Medulla oblongata (tissue), 1 donor: Measurements from ENCODE around the gene CCDC40.
"Not testable (repeated sequence)": the region's sequence is repeated elsewhere in the genome, so short reads cannot be mapped to it uniquely, and the experiment has no call there.

Experiments used
- DNase-seq: peaks from one replicate; pipeline ENCODE4 v3.0.0-alpha.2; 2015; ENCODE audit errors: extremely low spot score

Gene CCDC40

DNA sequence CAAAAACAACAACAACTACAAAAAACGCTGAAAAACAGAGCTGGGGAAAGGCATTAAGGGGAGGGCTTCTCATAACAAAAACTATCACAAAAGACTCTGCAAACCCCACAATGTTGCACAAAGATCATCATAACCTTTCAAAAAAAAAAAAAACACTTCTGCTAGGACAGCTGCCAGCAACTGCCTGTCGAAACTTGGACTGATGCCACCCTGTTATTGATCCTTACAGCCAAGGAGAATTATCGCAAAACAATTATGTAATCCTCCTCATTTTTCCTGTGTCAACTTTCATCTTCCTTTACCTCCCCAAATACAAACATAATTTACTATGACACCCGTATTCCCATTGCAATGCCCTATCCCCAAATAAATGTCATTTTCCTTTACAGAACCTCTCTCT, 9.3 kb downstream of the CCDC40 start:
- DNase-seq, result no peak

- not testable (repeated sequence) for DNase-seq
Observed at GRCh38 chr17:80046709-80047108, 10.3 kb downstream of the CCDC40 start.

GRCh38 chr17:80047176-80047575, 10.7 kb downstream of the CCDC40 start:
- DNase-seq, result no peak

DNA sequence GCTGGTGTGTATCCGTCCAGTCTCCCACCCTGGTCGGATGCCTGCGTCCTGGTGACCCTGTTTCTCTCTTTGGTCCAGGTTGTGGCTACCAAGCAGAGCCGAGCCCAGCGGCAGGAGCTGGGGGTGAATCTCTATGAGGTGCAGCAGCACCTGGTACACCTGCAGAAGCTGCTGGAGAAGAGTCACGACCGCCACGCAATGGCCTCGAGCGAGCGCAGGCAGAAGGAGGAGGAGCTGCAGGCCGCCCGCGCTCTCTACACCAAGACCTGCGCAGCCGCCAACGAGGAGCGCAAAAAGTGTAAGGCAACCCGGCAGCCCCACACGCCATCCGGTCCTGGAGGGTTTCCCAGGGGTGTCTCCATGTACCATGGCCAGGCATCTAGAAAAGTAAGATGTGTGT, 13.5 kb downstream of the CCDC40 start:
- no peak for DNase-seq

DNA sequence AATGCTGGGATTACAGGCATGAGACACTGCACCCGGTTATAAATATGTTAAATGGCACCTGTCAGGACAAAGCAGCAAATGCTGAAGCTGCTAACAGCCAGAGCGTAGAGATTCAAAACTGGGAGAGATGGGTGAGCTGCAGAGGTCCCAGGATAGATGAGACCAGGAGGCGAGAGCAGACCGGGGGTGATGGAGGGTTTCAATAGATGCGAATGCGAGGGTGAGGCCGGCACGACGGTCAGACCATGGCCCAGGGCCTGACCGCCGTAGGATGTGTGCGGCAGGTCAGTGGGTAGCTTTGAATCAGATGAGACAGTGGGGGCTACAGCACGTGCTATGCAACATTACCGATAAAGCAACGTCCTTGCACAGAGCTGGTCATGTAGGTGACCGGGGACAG, 14.3 kb downstream of the CCDC40 start:
- no peak for DNase-seq

- DNase-seq, result no peak
Observed at GRCh38 chr17:80051681-80052080, 15.2 kb downstream of the CCDC40 start.

GRCh38 chr17:80053102-80053501, 16.7 kb downstream of the CCDC40 start:
- DNase-seq, result no peak

DNA sequence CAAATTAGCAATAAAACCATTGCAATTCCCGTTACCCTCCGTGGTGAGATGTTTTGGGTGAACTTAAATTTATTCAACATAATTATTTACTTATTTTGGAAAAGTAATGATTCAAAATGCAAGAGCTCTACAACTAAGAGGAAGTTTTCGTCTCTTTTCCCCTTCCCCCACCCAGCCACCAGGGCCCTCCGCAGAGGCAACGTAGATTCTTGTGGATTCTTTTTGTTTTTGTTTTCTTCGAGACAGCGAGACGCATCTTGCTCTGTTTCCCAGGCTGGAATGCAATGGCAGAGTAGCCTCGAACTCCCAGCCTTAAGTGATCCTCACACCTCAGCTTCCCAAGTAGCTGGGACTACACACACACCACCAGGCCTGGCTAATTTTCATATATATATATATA, 19.2 kb downstream of the CCDC40 start:
- DNase-seq, result no peak

GRCh38 chr17:80058311-80058955, 22.0 kb downstream of the CCDC40 start:
- DNase-seq, result no peak

DNA sequence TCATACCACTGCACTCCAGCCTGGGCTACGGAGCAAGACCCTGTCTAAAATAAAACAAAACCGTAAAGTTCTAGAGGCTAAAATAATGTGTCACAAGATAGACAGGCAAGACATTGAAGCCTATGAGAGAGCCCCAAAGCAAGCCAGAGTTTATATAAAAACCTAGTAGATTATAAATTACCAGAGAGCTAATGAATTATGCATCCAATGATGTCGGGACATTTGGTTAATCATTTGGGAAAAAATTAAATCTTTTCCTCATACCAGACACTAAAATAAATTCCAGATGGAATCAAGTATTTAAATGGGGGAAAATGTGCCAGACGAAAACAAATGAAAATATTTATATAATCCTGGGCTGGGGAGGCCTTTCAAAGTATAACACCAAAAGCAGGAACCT, 24.2 kb downstream of the CCDC40 start:
- DNase-seq, result no peak

DNA sequence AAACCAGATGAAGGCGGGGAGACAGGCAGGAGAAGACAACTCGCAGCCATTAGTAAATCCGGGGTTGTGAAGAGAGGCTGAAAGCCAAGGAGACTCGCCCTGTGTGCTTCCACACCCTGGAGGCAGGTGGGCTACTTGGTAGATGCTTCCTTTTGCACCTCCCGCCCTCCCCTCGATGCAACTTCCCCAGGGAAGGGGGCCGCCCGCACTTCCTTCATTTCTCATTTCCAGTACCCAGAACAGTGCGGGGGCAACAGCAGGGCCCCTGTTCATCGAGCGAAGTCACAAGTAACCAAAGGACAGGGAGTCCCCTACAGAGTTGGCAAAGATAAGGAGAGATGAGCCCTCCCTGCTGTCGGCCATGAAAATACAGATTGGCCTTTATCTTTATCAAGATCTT, 25.0 kb downstream of the CCDC40 start:
- no peak for DNase-seq

DNA sequence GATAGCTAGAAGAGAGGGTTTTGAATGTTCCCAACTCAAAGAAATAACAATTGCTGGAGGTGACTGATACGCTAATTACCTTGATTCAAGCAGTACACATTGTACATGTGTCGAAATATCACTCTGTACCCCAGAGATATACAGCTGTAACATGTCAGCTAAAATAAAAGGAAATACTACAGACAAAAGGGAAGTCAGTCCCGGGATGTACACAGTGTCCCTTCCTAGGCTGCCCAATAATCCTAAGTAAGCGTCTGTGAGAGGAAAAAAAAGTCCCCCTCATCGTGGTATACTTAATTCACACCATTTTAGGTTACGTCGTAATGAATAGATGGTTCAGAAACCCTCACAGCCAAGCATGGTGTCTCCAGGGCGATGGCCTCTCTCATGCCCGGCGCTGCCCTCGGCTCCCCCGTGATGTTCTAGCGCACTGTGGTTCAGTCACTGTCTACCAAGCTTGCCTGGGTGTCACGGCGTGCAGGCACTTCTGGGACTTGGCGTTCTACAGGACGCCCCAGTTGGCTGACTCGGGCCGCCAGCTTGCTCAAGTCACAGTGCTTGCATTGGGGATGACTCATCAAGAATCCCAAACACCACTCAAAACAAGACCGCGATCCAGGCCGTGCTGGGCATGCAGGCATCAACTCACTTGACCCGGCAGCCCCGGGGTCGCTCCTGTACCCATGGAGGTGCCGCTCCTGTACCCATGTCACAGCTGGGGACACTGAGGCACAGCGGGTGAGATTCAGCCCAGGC, 27.6 kb downstream of the CCDC40 start:
- no peak for DNase-seq

DNA sequence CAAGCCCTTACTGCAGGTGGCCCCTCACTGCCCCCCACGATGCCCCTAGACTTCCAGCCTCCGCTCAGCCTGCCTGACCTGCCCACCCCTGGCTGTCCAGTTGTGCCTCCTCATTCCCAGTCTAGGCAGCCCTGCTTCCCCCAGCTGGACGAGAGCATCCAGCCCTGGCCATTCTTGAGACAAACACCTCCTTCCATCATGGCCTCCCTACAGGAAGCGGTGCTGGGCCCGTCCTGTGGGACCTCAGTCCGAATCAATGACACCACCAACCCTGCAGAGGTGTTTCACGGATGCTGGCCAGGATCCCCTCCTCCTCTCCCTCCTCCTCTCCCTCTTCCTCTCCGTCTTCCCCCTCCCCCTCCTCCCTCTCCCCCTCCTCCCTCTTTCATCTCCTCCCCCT, 28.3 kb downstream of the CCDC40 start:
- DNase-seq, result no peak

DNA sequence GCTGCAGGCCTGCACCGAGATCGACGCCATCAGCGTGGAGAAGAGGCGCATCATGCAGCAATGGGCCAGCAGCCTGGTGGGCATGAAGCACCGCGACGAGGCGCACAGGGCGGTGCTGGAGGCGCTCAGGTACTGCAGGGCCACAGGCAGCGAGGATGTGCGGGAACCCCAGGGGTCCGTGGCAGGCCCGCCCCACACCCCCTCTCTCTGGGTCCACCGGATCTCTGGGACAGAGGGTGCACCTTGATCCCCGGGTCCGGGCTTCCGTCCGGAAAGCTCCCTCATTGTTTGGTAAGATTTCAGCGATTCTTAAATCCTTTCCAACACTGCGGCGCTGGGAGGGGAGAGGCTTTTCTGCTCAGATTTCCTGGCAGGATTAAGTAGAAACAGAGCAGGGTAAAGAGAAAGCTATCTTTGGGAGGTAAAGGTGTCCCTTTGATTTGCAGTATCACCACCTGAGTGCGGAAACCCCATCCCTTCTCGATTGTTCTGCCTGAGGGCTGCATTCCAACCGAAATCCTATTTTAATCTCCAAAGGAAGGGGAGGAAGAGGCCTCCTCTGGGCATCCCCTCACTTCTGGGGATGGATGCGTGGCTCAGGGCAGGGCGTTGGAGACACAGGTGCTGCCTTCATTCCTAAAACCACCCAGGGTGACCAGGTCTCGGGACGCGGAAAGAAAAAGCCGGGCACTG, 29.2 kb downstream of the CCDC40 start:
- no peak for DNase-seq

GRCh38 chr17:80067393-80067986, 31.0 kb downstream of the CCDC40 start:
- DNase-seq, result no peak

GRCh38 chr17:80068301-80069222, 32.1 kb downstream of the CCDC40 start:
- DNase-seq, result no peak

DNA sequence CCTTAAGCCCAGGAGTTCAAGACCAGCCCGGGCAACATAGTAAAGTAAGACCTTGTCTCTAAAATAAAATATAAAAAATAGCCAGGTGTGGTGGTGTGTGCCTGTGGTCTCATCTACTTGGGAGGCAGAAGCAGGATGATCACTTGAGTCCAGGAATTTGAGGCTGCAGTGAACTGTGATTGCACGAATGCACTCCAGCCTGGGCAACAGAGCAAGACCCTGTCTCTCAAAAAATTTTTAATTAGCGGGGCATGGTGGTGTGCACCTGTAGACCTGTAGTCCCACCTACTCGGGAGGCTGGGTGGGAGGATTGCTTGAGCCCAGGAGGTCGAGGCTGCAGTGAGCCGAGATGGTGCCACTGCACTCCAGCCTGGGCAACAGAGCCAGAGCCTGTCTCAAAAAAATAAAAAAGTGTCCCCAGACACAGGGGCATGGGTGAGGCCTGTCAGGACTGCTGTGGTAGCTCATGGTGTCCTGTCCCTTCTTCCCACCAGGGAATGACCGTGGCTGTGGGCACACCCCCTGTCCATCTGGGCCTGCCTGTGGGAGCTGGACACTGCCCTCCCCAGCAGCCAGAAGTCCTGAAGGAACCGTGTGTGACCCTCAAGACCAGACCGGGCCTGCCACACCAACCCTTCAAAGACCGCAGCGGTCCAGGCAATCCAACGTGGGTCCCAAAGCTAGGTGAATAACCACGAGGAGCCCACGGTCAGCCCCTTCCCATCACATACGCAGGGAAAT, 34.1 kb downstream of the CCDC40 start:
- no peak for DNase-seq

GRCh38 chr17:80071116-80071841, 34.8 kb downstream of the CCDC40 start:
- DNase-seq, result peak; percentile 81

DNA sequence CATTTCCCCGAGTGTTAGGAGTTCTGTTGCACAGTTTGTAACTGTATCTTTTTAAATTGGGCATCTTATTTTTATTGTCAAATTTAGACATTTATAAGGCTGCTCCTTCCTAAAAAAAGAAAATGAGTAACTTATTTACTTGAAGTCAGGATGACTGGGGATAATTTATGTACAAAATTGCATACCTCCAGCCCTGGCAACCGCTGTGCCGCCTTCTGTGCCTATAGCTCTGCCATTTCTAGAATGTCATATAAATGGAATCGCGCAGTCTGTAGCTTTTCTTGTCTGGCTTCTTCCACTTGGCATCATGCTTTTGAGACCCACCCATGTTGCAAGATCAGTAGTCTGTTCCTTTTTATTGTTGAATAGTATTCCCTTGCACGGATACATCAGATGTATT, 36.0 kb downstream of the CCDC40 start:
- DNase-seq, result no peak

DNA sequence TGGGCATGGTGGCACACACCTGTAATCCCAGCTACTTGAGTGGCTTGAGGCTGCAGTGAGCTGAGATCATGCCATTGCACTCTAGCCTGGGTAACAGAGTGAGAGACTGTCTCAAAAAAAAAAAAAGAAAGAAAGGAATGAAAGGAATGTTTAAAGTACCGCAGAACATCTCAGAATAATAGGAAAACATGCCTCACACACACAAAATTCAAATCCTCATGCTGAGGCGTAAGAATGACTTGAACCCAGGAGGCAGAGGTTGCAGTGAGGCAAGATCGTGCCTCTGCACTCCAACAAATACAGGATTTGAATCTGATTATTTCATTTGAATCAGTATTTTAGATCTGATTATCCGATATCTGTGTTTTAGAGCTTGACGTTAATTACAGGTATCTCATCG, 43.6 kb downstream of the CCDC40 start:
- no peak for DNase-seq
